GM23248 (cell line): ENCODE measurements around the gene PDZD7. TPM values are rescaled to one million over a fixed set of nuclear protein-coding genes. Genes with fewer than 3 reads are reported as not detected.
A peak's percentile ranks its signal among the peaks of the same experiment; 100 is the strongest.

Source experiments
- DNase-seq: peaks from one replicate; pipeline ENCODE4 v3.0.0-alpha.2; 2015
- H2AFZ ChIP-seq: fragments of 200-600 bp; sonication (generic); 2 replicates; pipeline ENCODE4 v1.6.1; 2016; ENCODE audit warnings: antibody characterized with exemption
- H3F3A ChIP-seq: fragments of 200-600 bp; sonication (generic); 2 replicates; pipeline ENCODE4 v1.6.1; 2016; ENCODE audit warnings: mild to moderate bottlenecking, antibody characterized with exemption, mixed run types; ENCODE audit not compliant: insufficient read depth
- H3K27ac ChIP-seq: fragments of 200-600 bp; sonication (generic); 2 replicates; pipeline ENCODE4 v1.5.1; 2016; ENCODE audit warnings: mild to moderate bottlenecking
- H3K27me3 ChIP-seq: fragments of 200-600 bp; sonication (generic); replicated peaks from 2 replicates; pipeline ENCODE4 v1.6.1; 2016; ENCODE audit warnings: mild to moderate bottlenecking; ENCODE audit not compliant: insufficient read depth
- H3K36me3 ChIP-seq: fragments of 200-600 bp; sonication (generic); 2 replicates; pipeline ENCODE4 v1.6.1; 2016; ENCODE audit warnings: low read depth, mild to moderate bottlenecking
- H3K4me1 ChIP-seq: fragments of 200-600 bp; sonication (generic); 2 replicates; pipeline ENCODE4 v1.6.1; 2016; ENCODE audit warnings: mild to moderate bottlenecking; ENCODE audit not compliant: insufficient read depth
- H3K4me2 ChIP-seq: fragments of 200-600 bp; sonication (generic); one replicate; pipeline ENCODE4 v1.6.1; 2016; ENCODE audit warnings: mild to moderate bottlenecking; ENCODE audit not compliant: unreplicated experiment
- H3K4me3 ChIP-seq: fragments of 200-600 bp; sonication (generic); 2 replicates; pipeline ENCODE4 v1.5.1; 2016; ENCODE audit warnings: mild to moderate bottlenecking
- H3K79me2 ChIP-seq: fragments of 200-600 bp; sonication (generic); 2 replicates; pipeline ENCODE4 v1.6.1; 2016; ENCODE audit warnings: mild to moderate bottlenecking; ENCODE audit not compliant: insufficient read depth
- H3K9ac ChIP-seq: fragments of 200-600 bp; sonication (generic); 2 replicates; pipeline ENCODE4 v1.6.1; 2016; ENCODE audit warnings: mild to moderate bottlenecking
- H3K9me2 ChIP-seq: fragments of 200-600 bp; sonication (generic); 2 replicates; pipeline ENCODE4 v1.6.1; 2016; ENCODE audit warnings: mixed run types, mild to moderate bottlenecking, moderate library complexity; ENCODE audit not compliant: insufficient read depth
- H3K9me3 ChIP-seq: fragments of 200-600 bp; sonication (generic); one replicate; pipeline ENCODE4 v1.6.1; 2017; ENCODE audit warnings: low read depth
- H4K20me1 ChIP-seq: fragments of 200-600 bp; sonication (generic); 2 replicates; pipeline ENCODE4 v1.6.0; 2016; ENCODE audit not compliant: insufficient read depth
- EZH2 ChIP-seq: fragments of 200-600 bp; sonication (generic); IDR thresholded peaks from 2 replicates; pipeline ENCODE4 v1.6.1; 2018; ENCODE audit warnings: antibody characterized with exemption, mild to moderate bottlenecking; ENCODE audit not compliant: insufficient read depth, poor library complexity, severe bottlenecking
- EZH2phosphoT487 ChIP-seq: fragments of 200-600 bp; sonication (generic); IDR thresholded peaks from 2 replicates; pipeline ENCODE4 v1.6.1; 2018; ENCODE audit warnings: antibody characterized with exemption, moderate library complexity, mild to moderate bottlenecking, low read depth; ENCODE audit not compliant: insufficient read depth
- WGBS, 2 experiments: methylation state at CpG; one replicate each; pipeline ENCODE4 v1.1.6; 2015 to 2017; ENCODE audit warnings: low lambda C conversion rate in 2 of 2, low coverage in 1 of 2; ENCODE audit errors: missing lambda C conversion rate in 2 of 2; 5-methylcytosine and 5-hydroxymethylcytosine counted together
- in situ Hi-C: fragments of 300-500 bp; cut with MboI; formaldehyde crosslinking; loops from 2 replicates; pipeline ENCODE4 v1.15.0; 2020
- polyA plus RNA-seq: library from polyadenylated mRNA; unstranded; fragments of >200 nt; fragmentation: Nextera tagmentation; extraction: Ambion mirVana; gene quantifications from 2 replicates; pipeline ENCODE4 v1.2.1, GENCODE V29; 2016
- total RNA-seq: library from RNA; depleted of rRNA; stranded (reverse); fragments of >200 nt; shearing (Covaris generic); gene quantifications from 2 replicates; pipeline ENCODE4 v1.2.3, GENCODE V29; 2014

PDZD7 gene
- total and polyA plus RNA-seq, 2 experiments from 2014 or later, result 0.54 to 1.1 TPM

GRCh38 chr10:101014230-101014884 is 16.6 kb downstream of the PDZD7 start:
- H3K4me3 ChIP-seq, result no peak overlapping the region
- no peak overlapping the region for H3K27ac ChIP-seq
- TF ChIP-seq EZH2 (no peak), EZH2phosphoT487 (no peak)
- DNase-seq, result peak; percentile 75
- peaks cover 20% of the 10 kb centered on the region for H3K4me1 ChIP-seq
- no peaks in the 10 kb centered on the region for H3K9me2 ChIP-seq
- in situ Hi-C loops, result no loop called here
- H3F3A ChIP-seq, result peaks cover 20% of the 10 kb centered on the region; the same call in 1 of the 2 replicates
- H3K36me3 ChIP-seq, result no peaks in the 10 kb centered on the region
- no peaks in the 10 kb centered on the region for H3K27me3 ChIP-seq
- no peak overlapping the region for H3K4me2 ChIP-seq
- no peak overlapping the region for H3K9ac ChIP-seq
- WGBS, 2 experiments, result 17 to 34% methylated on average over 7 to 11 of the region's 11 CpGs
- no peak overlapping the region for H2AFZ ChIP-seq
- H4K20me1 ChIP-seq, result no peaks in the 10 kb centered on the region
- H3K9me3 ChIP-seq, result no peaks in the 10 kb centered on the region
- no peaks in the 10 kb centered on the region for H3K79me2 ChIP-seq

DNA sequence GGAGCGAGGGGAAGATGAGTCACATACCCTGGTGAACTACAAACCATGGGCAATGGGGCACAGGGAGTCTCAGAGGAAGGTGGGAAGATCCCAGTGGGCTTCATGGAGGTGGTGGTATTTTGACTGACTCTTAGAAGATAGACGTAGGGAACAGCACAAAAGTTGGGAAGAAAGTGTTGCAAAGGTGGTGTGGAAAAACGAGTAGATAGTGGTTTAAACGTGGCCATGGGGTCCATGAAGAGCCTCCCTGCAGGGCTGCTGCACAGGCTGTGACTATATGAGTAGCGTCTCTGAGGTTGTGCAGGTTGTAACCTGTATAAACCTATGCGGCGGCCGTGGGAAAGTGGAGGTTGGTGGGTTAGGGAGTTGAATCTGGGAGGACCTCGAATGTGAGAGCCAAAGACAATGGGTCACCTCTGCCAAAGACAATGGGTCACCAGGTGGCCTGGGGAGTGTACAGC is 17.5 kb downstream of the PDZD7 start:
- no peaks in the 10 kb centered on the region for H3K9me2 ChIP-seq
- in situ Hi-C loops, result no loop called here
- peak overlapping the region; percentile 31; the same call in 1 of the 2 replicates for H3K9ac ChIP-seq
- no peak overlapping the region for H3K4me3 ChIP-seq
- peak overlapping the region; percentile 33 for H3K4me2 ChIP-seq
- H3K9me3 ChIP-seq, result no peaks in the 10 kb centered on the region
- peaks cover 20% of the 10 kb centered on the region for H3K4me1 ChIP-seq
- no peak for DNase-seq
- peak overlapping the region; percentile 69; the same call in 1 of the 2 replicates for H2AFZ ChIP-seq
- H3K79me2 ChIP-seq, result no peaks in the 10 kb centered on the region
- H3F3A ChIP-seq, result peaks cover 20% of the 10 kb centered on the region; the same call in 1 of the 2 replicates
- no peaks in the 10 kb centered on the region for H3K36me3 ChIP-seq
- TF ChIP-seq EZH2phosphoT487, result no peak
- no peak for TF ChIP-seq EZH2
- H3K27ac ChIP-seq, result peak overlapping the region; percentile 73
- no peaks in the 10 kb centered on the region for H4K20me1 ChIP-seq
- WGBS, 2 experiments, result 42 to 46% methylated on average over 9 of the region's 9 CpGs
- H3K27me3 ChIP-seq, result no peaks in the 10 kb centered on the region

- Histone ChIP-seq H3K27me3 (no peaks in the 10 kb centered on the region), H3K36me3 (no peaks in the 10 kb centered on the region), H3K9me3 (no peaks in the 10 kb centered on the region), H3K79me2 (no peaks in the 10 kb centered on the region), H3F3A (peaks cover 20% of the 10 kb centered on the region; the same call in 1 of the 2 replicates), H3K9ac (peak overlapping the region; percentile 34), H3K27ac (peak overlapping the region; percentile 73), H4K20me1 (no peaks in the 10 kb centered on the region), H3K9me2 (no peaks in the 10 kb centered on the region), H2AFZ (peak overlapping the region; percentile 69), H3K4me3 (no peak overlapping the region), H3K4me2 (peak overlapping the region; percentile 37), H3K4me1 (peaks cover 20% of the 10 kb centered on the region)
- TF ChIP-seq EZH2phosphoT487, result no peak
- no peak for TF ChIP-seq EZH2
- DNase-seq, result peak; percentile 96
- WGBS, 2 experiments, result 11 to 12% methylated on average over 14 of the region's 14 CpGs
- in situ Hi-C loops, result no loop called here
Measured at GRCh38 chr10:101012525-101013364, 18.2 kb downstream of the PDZD7 start.

GRCh38 chr10:101011517-101012423 is 19.2 kb downstream of the PDZD7 start:
- H3K9ac ChIP-seq, result peak overlapping the region; percentile 34; the same call in 1 of the 2 replicates
- in situ Hi-C loops, result no loop called here
- H3K36me3 ChIP-seq, result 0 out of 2 replicates have a peak, but pooled peaks cover 5% of the 10 kb centered on the region
- no peaks in the 10 kb centered on the region for H3K9me2 ChIP-seq
- no peaks in the 10 kb centered on the region for H3K79me2 ChIP-seq
- no peak overlapping the region for H3K4me2 ChIP-seq
- no peaks in the 10 kb centered on the region for H4K20me1 ChIP-seq
- 68 to 71% methylated on average over 21 of the region's 22 CpGs for whole genome bisulfite sequencing, 2 experiments
- DNase-seq, result peak; percentile 52
- TF ChIP-seq EZH2 (no peak), EZH2phosphoT487 (no peak)
- 0 out of 2 replicates have a peak overlapping the region, but pooled peaks have one; percentile 69 for H2AFZ ChIP-seq
- peaks cover 20% of the 10 kb centered on the region for H3K4me1 ChIP-seq
- no peak overlapping the region for H3K4me3 ChIP-seq
- peak overlapping the region; percentile 73 for H3K27ac ChIP-seq
- no peaks in the 10 kb centered on the region for H3K27me3 ChIP-seq
- H3F3A ChIP-seq, result peaks cover 20% of the 10 kb centered on the region; the same call in 1 of the 2 replicates
- no peaks in the 10 kb centered on the region for H3K9me3 ChIP-seq
